OCI-LY1 (cell line): ENCODE measurements around the gene STRIP2.

Source experiments
- CTCF ChIP-seq: fragments of 200-600 bp; sonication (generic), shearing (Covaris generic); IDR thresholded peaks from 2 replicates; pipeline ENCODE4 v1.5.1; 2017; ENCODE audit warnings: mild to moderate bottlenecking, antibody characterized with exemption, low read length, moderate library complexity, mixed read lengths
- EZH2 ChIP-seq: fragments of 200-600 bp; sonication (generic), shearing (Covaris generic); IDR thresholded peaks from 2 replicates; pipeline ENCODE4 v1.8.0; 2017; ENCODE audit warnings: borderline replicate concordance, mixed run types, mild to moderate bottlenecking, antibody characterized with exemption, low read length, moderate library complexity, mixed read lengths

GRCh38 chr7:129531721-129532120 is 97.5 kb downstream of the STRIP2 start:
- TF ChIP-seq CTCF = no peak
- TF ChIP-seq EZH2 = no peak
